Measurements from ENCODE around the gene ZNF492.
"Not testable (repeated sequence)": the region's sequence is repeated elsewhere in the genome, so short reads cannot be mapped to it uniquely, and the experiment has no call there.

The ZNF492 gene

GRCh38 chr19:22627526-22627925, 6.6 kb upstream of the ZNF492 start:
- no peak for DNase-seq (ENCODE audit: extremely low read depth, low read depth)
- no peak for TF ChIP-seq CTCF (IDR thresholded peaks at IDR 0.05; ENCODE audit: low read depth, low read length)

GRCh38 chr19:22628401-22628800, 5.7 kb upstream of the ZNF492 start:
- no peak for DNase-seq (ENCODE audit: extremely low read depth, low read depth)
- TF ChIP-seq CTCF (IDR thresholded peaks at IDR 0.05; ENCODE audit: low read depth, low read length): no peak

DNA sequence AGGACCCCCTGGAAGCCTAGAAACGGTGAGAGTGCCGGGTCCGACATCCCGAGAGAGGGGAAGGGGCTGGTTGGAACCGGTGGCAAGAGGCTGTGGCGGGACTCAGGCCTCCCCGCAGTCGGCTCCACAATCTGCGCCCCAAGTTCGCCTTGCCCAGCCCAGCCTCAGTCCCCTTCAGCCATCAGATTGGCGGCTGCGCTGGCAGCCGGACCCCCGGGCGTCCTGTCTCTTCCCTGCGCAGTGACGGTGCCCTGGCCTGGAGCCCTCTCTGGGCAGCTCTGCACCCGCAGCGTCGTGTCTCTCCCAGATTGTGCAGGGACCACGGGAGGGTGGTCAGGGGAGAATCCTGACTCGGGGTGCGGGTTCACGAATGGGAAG, 315 bp downstream of the ZNF492 start:
- TF ChIP-seq CTCF (IDR thresholded peaks at IDR 0.05; ENCODE audit: low read depth, low read length): no peak
- no peak for DNase-seq (ENCODE audit: extremely low read depth, low read depth)

- not testable (repeated sequence) for DNase-seq (ENCODE audit: extremely low read depth, low read depth)
Observed at GRCh38 chr19:22685493-22685892, 51.4 kb downstream of the ZNF492 start.

DNA sequence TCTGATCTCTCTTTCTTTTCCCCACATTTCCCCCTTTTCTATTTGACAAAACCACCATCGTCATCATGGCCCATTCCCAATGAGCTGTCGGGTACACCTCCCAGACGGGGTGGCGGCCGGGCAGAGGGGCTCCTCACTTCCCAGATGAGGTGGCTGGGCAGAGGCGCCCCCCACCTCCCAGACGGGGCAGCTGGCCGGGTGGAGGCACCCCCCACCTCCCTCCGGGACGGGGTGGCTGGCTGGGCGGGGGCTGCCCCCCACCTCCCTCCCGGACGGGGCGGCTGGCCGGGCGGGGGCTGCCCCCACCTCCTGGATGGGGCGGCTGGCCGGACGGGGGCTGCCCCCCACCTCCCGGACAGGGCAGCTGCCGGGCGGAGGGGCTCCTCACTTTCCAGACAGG, 68.5 kb downstream of the ZNF492 start:
- DNase-seq (ENCODE audit: extremely low read depth, low read depth): not testable (repeated sequence)

DNA sequence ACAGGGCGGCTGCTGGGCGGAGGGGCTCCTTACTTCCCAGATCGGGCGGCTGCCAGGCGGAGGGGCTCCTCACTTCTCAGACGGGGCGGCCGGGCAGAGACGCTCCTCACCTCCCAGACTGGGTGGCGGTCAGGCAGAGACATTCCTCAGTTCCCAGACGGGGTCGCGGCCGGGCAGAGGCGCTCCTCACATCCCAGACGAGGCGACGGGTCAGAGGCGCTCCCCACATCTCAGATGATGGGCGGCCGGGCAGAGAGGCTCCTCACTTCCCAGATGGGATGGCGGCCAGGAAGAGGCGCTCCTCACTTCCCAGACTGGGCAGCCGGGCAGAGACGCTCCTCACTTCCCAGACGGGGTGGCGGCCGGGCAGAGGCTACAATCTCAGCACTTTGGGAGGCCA, 69.0 kb downstream of the ZNF492 start:
- not testable (repeated sequence) for DNase-seq (ENCODE audit: extremely low read depth, low read depth)

- no peak for DNase-seq (ENCODE audit: extremely low read depth, low read depth)
- TF ChIP-seq CTCF (IDR thresholded peaks at IDR 0.05; ENCODE audit: low read depth, low read length): no peak
Observed at GRCh38 chr19:22708983-22709382, 74.9 kb downstream of the ZNF492 start.

Data from AG09319 (cell line).